Ovary (tissue), 9 donors: ENCODE data around the gene GRIK3. TPM values are rescaled to one million over a fixed set of nuclear protein-coding genes. Genes with fewer than 3 reads are reported as not detected.
"Not testable (repeated sequence)": the region's sequence is repeated elsewhere in the genome, so short reads cannot be mapped to it uniquely, and the experiment has no call there.

ENCODE experiments used
- DNase-seq, 5 donors: peaks; one replicate each; pipeline ENCODE4 v3.0.0-alpha.2; 2019 to 2020
- H3K27ac ChIP-seq, 2 donors: fragments of 200-600 bp; one replicate each; pipeline versions ENCODE4 v1.5.1 to v1.8.0; 2019 to 2022
- H3K27me3 ChIP-seq: fragments of 200-600 bp; one replicate; pipeline ENCODE4 v1.8.0; 2022
- H3K36me3 ChIP-seq: fragments of 200-600 bp; sonication (generic); one replicate; pipeline ENCODE4 v1.5.1; 2019
- H3K4me1 ChIP-seq: one replicate; pipeline ENCODE4 v1.8.1; 2013; ENCODE audit warnings: mild to moderate bottlenecking, moderate library complexity; ENCODE audit not compliant: insufficient read depth
- H3K4me3 ChIP-seq: fragments of 200-600 bp; sonication (generic); one replicate; pipeline ENCODE4 v1.5.1; 2017
- H3K9me3 ChIP-seq, 2 donors: fragments of 200-600 bp in 1 of 2; sonication (generic) in 1 of 2; one replicate each; pipeline versions ENCODE4 v1.5.1 to v1.8.1; 2013 to 2019; ENCODE audit warnings: mild to moderate bottlenecking in 1 of 2, moderate library complexity in 1 of 2
- EP300 ChIP-seq: sonication (generic); formaldehyde crosslinking; IDR thresholded peaks from one replicate; pipeline ENCODE4 v1.6.1; 2017; ENCODE audit warnings: antibody characterized with exemption
- POLR2A ChIP-seq: fragments of 450-650 bp; IDR thresholded peaks from one replicate; pipeline ENCODE4 v1.6.1; 2017; ENCODE audit warnings: antibody characterized with exemption, mild to moderate bottlenecking, moderate library complexity
- WGBS, 3 donors: extraction: QIAGEN DNeasy Blood & Tissue Kit in 1 of 3; methylation state at CpG; one replicate each; pipeline versions ENCODE4 v1.1.5 to v1.1.7; 2013 to 2017; 5-methylcytosine and 5-hydroxymethylcytosine counted together
- intact Hi-C, 4 donors: fragments of 100-400 bp; cut with DNase I; formaldehyde crosslinking; loops; one replicate each; pipeline versions ENCODE4 v1.11.0 to v1.15.1; 2022 to 2023
- polyA plus RNA-seq, 2 donors: library from polyadenylated mRNA; stranded (reverse); fragments of 200-250 nt in 1 of 2; fragments of 350-450 nt in 1 of 2; fragmentation: Illumina TruSeq in 1 of 2; extraction: RNeasy Lipid Tissue Mini Kit (QIAGEN cat#74804) in 1 of 2; gene quantifications; one replicate each; pipeline ENCODE4 v1.2.3, GENCODE V29; 2013 to 2014
- total RNA-seq, 7 donors: library from RNA; depleted of rRNA in 2 of 7; stranded (reverse); fragments of >200 nt in 2 of 7; fragmentation: NEBNext Ultra II Directional in 3 of 7; extraction: Animal tissue kit (Norgen Biotek cat#: 25700) in 3 of 7; gene quantifications; one replicate each; pipeline versions ENCODE4 v1.1.0 to v1.2.4, GENCODE V29; 2016 to 2023
- TF ChIP-seq, protein P1 (sequence below), 3 donors: fragments of 450-650 bp in 2 of 3; fragments of 200-600 bp in 1 of 3; IDR thresholded peaks; one replicate each; pipeline versions ENCODE4 v1.5.1 to v1.8.0; 2016 to 2022; ENCODE audit warnings: antibody characterized with exemption in 3 of 3, mild to moderate bottlenecking in 1 of 3
- donor health status: DM: no; HTN: no; CAD: no; lungs with moderate emphysema.
- donor health status: DM: no; HTN: no; CAD: no.
- donor health status: Bipolar disorder and iron deficiency.
- donor health status: DM: yes; HTN: yes; CAD: no.
- donor health status: DM: no; HTN: no; CAD: no.
- donor health status: DM: yes; HTN: yes; CAD: no.

Gene GRIK3
- total and polyA plus RNA-seq, 9 donors = 0.11 to 0.97 (median 0.32) TPM; not detected in 2

DNA sequence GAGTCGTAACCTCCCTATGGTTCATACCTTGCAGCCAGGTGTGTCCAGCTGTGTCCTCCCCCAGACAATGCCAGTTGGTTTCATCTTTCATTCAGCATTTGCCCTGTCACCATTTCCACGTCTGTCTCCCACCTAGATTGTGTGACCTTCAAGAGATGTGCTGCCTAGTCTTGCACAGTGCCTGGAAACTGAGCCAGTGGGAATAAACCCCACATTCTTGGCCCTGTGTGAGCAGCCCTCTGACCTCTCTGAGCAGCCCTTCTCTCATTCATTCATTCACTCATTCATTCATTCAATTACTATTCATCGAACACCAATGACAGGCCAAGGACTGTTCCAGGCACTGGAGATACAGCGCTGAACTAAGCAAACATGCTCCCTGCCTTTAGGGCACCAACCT, 115.7 kb downstream of the GRIK3 start:
- TF ChIP-seq EP300 (no peak), POLR2A (no peak)
- TF ChIP-seq, protein P1, sequence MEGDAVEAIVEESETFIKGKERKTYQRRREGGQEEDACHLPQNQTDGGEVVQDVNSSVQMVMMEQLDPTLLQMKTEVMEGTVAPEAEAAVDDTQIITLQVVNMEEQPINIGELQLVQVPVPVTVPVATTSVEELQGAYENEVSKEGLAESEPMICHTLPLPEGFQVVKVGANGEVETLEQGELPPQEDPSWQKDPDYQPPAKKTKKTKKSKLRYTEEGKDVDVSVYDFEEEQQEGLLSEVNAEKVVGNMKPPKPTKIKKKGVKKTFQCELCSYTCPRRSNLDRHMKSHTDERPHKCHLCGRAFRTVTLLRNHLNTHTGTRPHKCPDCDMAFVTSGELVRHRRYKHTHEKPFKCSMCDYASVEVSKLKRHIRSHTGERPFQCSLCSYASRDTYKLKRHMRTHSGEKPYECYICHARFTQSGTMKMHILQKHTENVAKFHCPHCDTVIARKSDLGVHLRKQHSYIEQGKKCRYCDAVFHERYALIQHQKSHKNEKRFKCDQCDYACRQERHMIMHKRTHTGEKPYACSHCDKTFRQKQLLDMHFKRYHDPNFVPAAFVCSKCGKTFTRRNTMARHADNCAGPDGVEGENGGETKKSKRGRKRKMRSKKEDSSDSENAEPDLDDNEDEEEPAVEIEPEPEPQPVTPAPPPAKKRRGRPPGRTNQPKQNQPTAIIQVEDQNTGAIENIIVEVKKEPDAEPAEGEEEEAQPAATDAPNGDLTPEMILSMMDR (IDR thresholded peaks at IDR 0.05) = no peak
- 69 to 81% (median 71%) methylated on average over 4 of the region's 4 CpGs for WGBS, 3 donors
- no peak overlapping the region for H3K27ac ChIP-seq
- no peak overlapping the region for H3K4me3 ChIP-seq
- H3K4me1 ChIP-seq = no peaks in the 10 kb centered on the region
- DNase-seq = no peak
- H3K36me3 ChIP-seq = no peaks in the 10 kb centered on the region
- intact Hi-C loops = no loop called here
- no peaks in the 10 kb centered on the region for H3K27me3 ChIP-seq
- no peaks in the 10 kb centered on the region for H3K9me3 ChIP-seq

GRCh38 chr1:36916542-36916941, 117.8 kb downstream of the GRIK3 start:
- H3K4me3 ChIP-seq, DNase-seq, H3K27me3 ChIP-seq, H3K27ac ChIP-seq, H3K36me3 ChIP-seq, H3K9me3 ChIP-seq, intact Hi-C loops, H3K4me1 ChIP-seq: not testable (repeated sequence)
- WGBS, 3 donors = 76 to 87% (median 83%) methylated on average over 3 of the region's 3 CpGs

DNA sequence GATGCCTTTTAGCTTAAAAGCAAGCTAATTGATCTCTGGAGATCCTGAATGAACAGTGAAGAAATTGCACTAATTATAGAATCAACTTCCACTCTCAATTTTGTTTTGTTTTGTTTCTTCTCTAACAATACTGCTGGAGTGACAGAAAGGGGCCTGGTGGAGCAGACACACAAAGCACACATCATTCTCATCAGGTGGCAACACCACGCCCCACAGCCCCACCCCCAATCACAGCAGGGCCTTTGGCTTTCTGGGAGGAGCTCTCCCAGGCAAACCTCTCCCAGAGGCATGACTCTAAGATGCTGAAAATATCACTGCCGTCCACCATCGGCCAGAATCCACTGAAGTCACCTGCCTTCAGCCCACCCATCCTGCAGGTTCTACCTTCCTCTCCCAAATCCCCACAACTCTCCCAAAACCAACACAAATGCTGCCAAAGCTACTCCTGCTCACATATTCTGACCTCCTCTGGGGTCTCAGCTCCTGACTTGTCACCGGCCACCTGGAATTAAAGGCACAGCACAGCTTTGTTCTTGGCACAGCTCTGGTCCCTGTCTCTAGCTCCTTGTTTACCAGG, 120.7 kb downstream of the GRIK3 start:
- Histone ChIP-seq H3K4me1 (no peaks in the 10 kb centered on the region), H3K9me3 (no peaks in the 10 kb centered on the region), H3K36me3 (no peaks in the 10 kb centered on the region), H3K27me3 (no peaks in the 10 kb centered on the region), H3K27ac (no peak overlapping the region), H3K4me3 (no peak overlapping the region)
- 19 to 23% (median 21%) methylated on average over 4 of the region's 4 CpGs for WGBS, 3 donors
- intact Hi-C loops = no loop called here
- DNase-seq = no peak
- TF ChIP-seq EP300 (no peak), POLR2A (no peak)
- TF ChIP-seq, protein P1 (IDR thresholded peaks at IDR 0.05) = no peak

- DNase-seq = no peak
- 63 to 71% (median 65%) methylated on average over 5 of the region's 5 CpGs for WGBS, 3 donors
- H3K27me3 ChIP-seq = no peaks in the 10 kb centered on the region
Observed at GRCh38 chr1:36913016-36913415, 121.3 kb downstream of the GRIK3 start.

GRCh38 chr1:36912365-36912865, 121.9 kb downstream of the GRIK3 start:
- Histone ChIP-seq H3K4me1 (no peaks in the 10 kb centered on the region), H3K36me3 (no peaks in the 10 kb centered on the region), H3K27ac (no peak overlapping the region), H3K27me3 (no peaks in the 10 kb centered on the region), H3K4me3 (no peak overlapping the region), H3K9me3 (no peaks in the 10 kb centered on the region)
- WGBS, 3 donors = 20 to 34% (median 22%) methylated on average over 7 of the region's 7 CpGs
- intact Hi-C loops = no loop called here
- TF ChIP-seq, protein P1 (IDR thresholded peaks at IDR 0.05) = no peak
- TF ChIP-seq EP300 (no peak), POLR2A (no peak)
- DNase-seq = no peak

More at GRCh38 chr1:36913016-36913415, 121.3 kb downstream of the GRIK3 start:
- Histone ChIP-seq H3K4me3 (no peak overlapping the region), H3K27ac (no peak overlapping the region), H3K36me3 (no peaks in the 10 kb centered on the region), H3K9me3 (no peaks in the 10 kb centered on the region), H3K4me1 (no peaks in the 10 kb centered on the region)
- TF ChIP-seq, protein P1 (IDR thresholded peaks at IDR 0.05) = no peak
- TF ChIP-seq EP300 = no peak
- TF ChIP-seq POLR2A = no peak
- intact Hi-C loops = no loop called here
